ENCODE results near the gene EPHA7. TPM values are rescaled to one million over a fixed set of nuclear protein-coding genes. Genes with fewer than 3 reads are reported as not detected.

EPHA7 gene
- total RNA-seq, 2 experiments from 2014 or later = not detected

GRCh38 chr6:93371756-93372155 lies 47.6 kb downstream of the EPHA7 start:
- BruUV-seq (replicated peaks) = no TSS peak
- no peaks in the 10 kb centered on the region for H3K36me3 ChIP-seq (ENCODE audit: insufficient read depth, low read length)
- H2AFZ ChIP-seq (ENCODE audit: low read length) = no peak overlapping the region
- TF ChIP-seq CTCF (conservative IDR thresholded peaks at IDR 0.05; ENCODE audit: low read length) (no peak), EZH2phosphoT487 (IDR thresholded peaks at IDR 0.05; ENCODE audit: borderline replicate concordance, low read depth, low read length) (no peak)
- CTCF ChIA-PET (ENCODE audit: unreplicated experiment) = no interaction called here
- no peak overlapping the region for H3K27ac ChIP-seq (ENCODE audit: low read depth, low read length, poor library complexity, severe bottlenecking)
- no peaks in the 10 kb centered on the region for H3K4me1 ChIP-seq (ENCODE audit: insufficient read depth, low read length, poor library complexity, severe bottlenecking)
- no peak for DNase-seq (ENCODE audit: low spot score)
- no peaks in the 10 kb centered on the region for H3K79me2 ChIP-seq (ENCODE audit: insufficient read depth, low read depth, low read length)
- H3K9me3 ChIP-seq (ENCODE audit: low read length) = no peaks in the 10 kb centered on the region
- H3K4me2 ChIP-seq (ENCODE audit: low read length) = no peak overlapping the region
- POLR2A ChIA-PET = no interaction called here
- no peaks in the 10 kb centered on the region for H4K20me1 ChIP-seq (ENCODE audit: insufficient read depth, low read length)
- no peak overlapping the region for H3K4me3 ChIP-seq (ENCODE audit: low read depth, low read length, poor library complexity, severe bottlenecking)
- intact Hi-C loops (cut with micrococcal nuclease; ENCODE audit: unreplicated experiment) = no loop called here
- H3K9me2 ChIP-seq (ENCODE audit: insufficient read depth, low read length) = no peaks in the 10 kb centered on the region

- POLR2A ChIA-PET = interaction anchor here (0.6 to 0.7 kb wide), 2 partner anchors 435 to 479 kb away, joined by 3 read pairs; no protein-coding TSS in a partner anchor
- no peak overlapping the region for H3K4me2 ChIP-seq (ENCODE audit: low read length)
- no TSS peak for BruUV-seq (replicated peaks)
- no peak overlapping the region for H3K27ac ChIP-seq (ENCODE audit: low read depth, low read length, poor library complexity, severe bottlenecking)
- DNase-seq (ENCODE audit: low spot score) = no peak
- no peak overlapping the region for H3K4me3 ChIP-seq (ENCODE audit: low read depth, low read length, poor library complexity, severe bottlenecking)
- CTCF ChIA-PET (ENCODE audit: unreplicated experiment) = no interaction called here
- H3K79me2 ChIP-seq (ENCODE audit: insufficient read depth, low read depth, low read length) = no peaks in the 10 kb centered on the region
- no peaks in the 10 kb centered on the region for H3K9me3 ChIP-seq (ENCODE audit: low read length)
- no peak overlapping the region for H2AFZ ChIP-seq (ENCODE audit: low read length)
- H3K9me2 ChIP-seq (ENCODE audit: insufficient read depth, low read length) = no peaks in the 10 kb centered on the region
- no peaks in the 10 kb centered on the region for H4K20me1 ChIP-seq (ENCODE audit: insufficient read depth, low read length)
- TF ChIP-seq CTCF (conservative IDR thresholded peaks at IDR 0.05; ENCODE audit: low read length) (no peak), EZH2phosphoT487 (IDR thresholded peaks at IDR 0.05; ENCODE audit: borderline replicate concordance, low read depth, low read length) (no peak)
- H3K4me1 ChIP-seq (ENCODE audit: insufficient read depth, low read length, poor library complexity, severe bottlenecking) = no peaks in the 10 kb centered on the region
- intact Hi-C loops (cut with micrococcal nuclease; ENCODE audit: unreplicated experiment) = no loop called here
- no peaks in the 10 kb centered on the region for H3K36me3 ChIP-seq (ENCODE audit: insufficient read depth, low read length)
Observed at GRCh38 chr6:93369586-93370134, 49.7 kb downstream of the EPHA7 start.

GRCh38 chr6:93366506-93366905 lies 52.9 kb downstream of the EPHA7 start:
- H4K20me1 ChIP-seq (ENCODE audit: insufficient read depth, low read length) = no peaks in the 10 kb centered on the region
- intact Hi-C loops (cut with micrococcal nuclease; ENCODE audit: unreplicated experiment) = no loop called here
- no peaks in the 10 kb centered on the region for H3K4me1 ChIP-seq (ENCODE audit: insufficient read depth, low read length, poor library complexity, severe bottlenecking)
- H3K4me3 ChIP-seq (ENCODE audit: low read depth, low read length, poor library complexity, severe bottlenecking) = no peak overlapping the region
- DNase-seq (ENCODE audit: low spot score) = no peak
- BruUV-seq (replicated peaks) = no TSS peak
- no peaks in the 10 kb centered on the region for H3K9me2 ChIP-seq (ENCODE audit: insufficient read depth, low read length)
- no peak overlapping the region for H2AFZ ChIP-seq (ENCODE audit: low read length)
- CTCF ChIA-PET (ENCODE audit: unreplicated experiment) = no interaction called here
- no peak overlapping the region for H3K4me2 ChIP-seq (ENCODE audit: low read length)
- H3K36me3 ChIP-seq (ENCODE audit: insufficient read depth, low read length) = no peaks in the 10 kb centered on the region
- POLR2A ChIA-PET = interaction anchor here (1.0 kb wide), 1 partner anchor 44 kb away, joined by 3 read pairs; no protein-coding TSS in a partner anchor
- TF ChIP-seq EZH2phosphoT487 (IDR thresholded peaks at IDR 0.05; ENCODE audit: borderline replicate concordance, low read depth, low read length) = no peak
- no peak overlapping the region for H3K27ac ChIP-seq (ENCODE audit: low read depth, low read length, poor library complexity, severe bottlenecking)
- no peaks in the 10 kb centered on the region for H3K9me3 ChIP-seq (ENCODE audit: low read length)
- H3K79me2 ChIP-seq (ENCODE audit: insufficient read depth, low read depth, low read length) = no peaks in the 10 kb centered on the region

All from OCI-LY7 (cell line).